Natural killer cell (primary cell): ENCODE data around the gene ACTL7B. TPM values are rescaled to one million over a fixed set of nuclear protein-coding genes. Genes with fewer than 3 reads are reported as not detected.

ENCODE experiments used
- ATAC-seq, 3 donors: fragments of 150-1000 bp in 2 of 3; fragments of 200-7000 bp in 1 of 3; cut with Tn5 transposase; 1 replicate in 1 of 3; 2 replicates in 2 of 3; pipeline ENCODE4 v1.10.0; 2021; ENCODE audit warnings: mild to moderate bottlenecking in 2 of 3, moderate library complexity in 2 of 3
- DNase-seq, 2 donors: peaks; one replicate each; pipeline versions ENCODE4 v3.0.0 to v3.0.0-alpha.2; 2013 to 2021; ENCODE audit warnings: mixed read lengths in 1 of 2
- H3K27ac ChIP-seq: one replicate; pipeline ENCODE4 v1.5.1; 2013; ENCODE audit warnings: mild to moderate bottlenecking, low read length
- H3K27me3 ChIP-seq: one replicate; pipeline ENCODE4 v1.6.1; 2013; ENCODE audit warnings: low read length; ENCODE audit not compliant: control insufficient read depth, insufficient read depth
- H3K36me3 ChIP-seq: one replicate; pipeline ENCODE4 v1.6.1; 2013; ENCODE audit warnings: low read length; ENCODE audit not compliant: control insufficient read depth, insufficient read depth
- H3K4me1 ChIP-seq: one replicate; pipeline ENCODE4 v1.6.1; 2013; ENCODE audit warnings: low read length; ENCODE audit not compliant: control insufficient read depth, insufficient read depth
- H3K4me3 ChIP-seq: one replicate; pipeline ENCODE4 v1.5.1; 2013; ENCODE audit warnings: low read length
- H3K9me3 ChIP-seq: one replicate; pipeline ENCODE4 v1.6.1; 2013; ENCODE audit warnings: low read length; ENCODE audit not compliant: control insufficient read depth, insufficient read depth
- H3K27ac Mint-ChIP-seq, 2 donors: one replicate each; pipeline ENCODE4 v1.8.0; 2022; ENCODE audit warnings: mild to moderate bottlenecking in 2 of 2, mixed read lengths in 2 of 2, moderate library complexity in 1 of 2
- H3K27me3 Mint-ChIP-seq, 2 donors: one replicate each; pipeline ENCODE4 v1.8.0; 2022; ENCODE audit warnings: low read depth in 2 of 2, mixed read lengths in 2 of 2
- H3K36me3 Mint-ChIP-seq: one replicate; pipeline ENCODE4 v1.8.0; 2022; ENCODE audit warnings: mixed read lengths
- H3K4me1 Mint-ChIP-seq, 2 donors: one replicate each; pipeline ENCODE4 v1.8.0; 2022; ENCODE audit warnings: mixed read lengths in 2 of 2
- H3K4me3 Mint-ChIP-seq: one replicate; pipeline ENCODE4 v1.8.0; 2022; ENCODE audit warnings: mild to moderate bottlenecking, moderate library complexity, mixed read lengths
- H3K9me3 Mint-ChIP-seq, 2 donors: one replicate each; pipeline ENCODE4 v1.8.0; 2022; ENCODE audit warnings: mixed read lengths in 2 of 2
- CTCF ChIP-seq: fragments of 200-600 bp; IDR thresholded peaks from one replicate; pipeline ENCODE4 v1.8.0; 2022; ENCODE audit warnings: antibody characterized with exemption
- WGBS: methylation state at CpG from one replicate; pipeline ENCODE4 v1.1.7; 2013; ENCODE audit warnings: missing lambda C conversion rate; ENCODE audit not compliant: insufficient coverage; 5-methylcytosine and 5-hydroxymethylcytosine counted together
- intact Hi-C: fragments of 100-400 bp; cut with micrococcal nuclease; formaldehyde crosslinking; loops from one replicate; pipeline ENCODE4 v1.14.2; 2022
- total RNA-seq, 4 donors: library from RNA; stranded (reverse); fragments of 120-200 nt in 1 of 4; gene quantifications; one replicate each; pipeline versions ENCODE4 v1.2.3 to v1.2.4, GENCODE V29; 2013 to 2022

The ACTL7B gene
- total RNA-seq, 3 donors from 2014 or later (not counting 1 experiment from before 2014, with no cell fraction given): 0.20 TPM; not detected in 2

GRCh38 chr9:108877524-108877923 lies 21.7 kb upstream of the ACTL7B start:
- no peak for ATAC-seq
- H3K4me3 ChIP-seq: no peak overlapping the region
- Mint-ChIP-seq H3K9me3 (no peaks in the 10 kb centered on the region), H3K27me3 (no peaks in the 10 kb centered on the region), H3K27ac (no peak overlapping the region), H3K4me1 (no peaks in the 10 kb centered on the region), H3K36me3 (peaks cover 43% of the 10 kb centered on the region), H3K4me3 (no peak overlapping the region)
- intact Hi-C loops: no loop called here
- TF ChIP-seq CTCF: no peak
- H3K4me1 ChIP-seq: no peaks in the 10 kb centered on the region
- H3K36me3 ChIP-seq: peaks cover 78% of the 10 kb centered on the region
- WGBS: 95% methylated on average over 2 of the region's 2 CpGs
- H3K27ac ChIP-seq: no peak overlapping the region
- no peak for DNase-seq
- H3K9me3 ChIP-seq: no peaks in the 10 kb centered on the region
- H3K27me3 ChIP-seq: no peaks in the 10 kb centered on the region

GRCh38 chr9:108876425-108876824 lies 20.6 kb upstream of the ACTL7B start:
- 100% methylated on average over 5 of the region's 5 CpGs for WGBS

GRCh38 chr9:108874058-108874788 lies 18.4 kb upstream of the ACTL7B start:
- Mint-ChIP-seq H3K36me3 (peaks cover 44% of the 10 kb centered on the region), H3K9me3 (no peaks in the 10 kb centered on the region), H3K4me1 (no peaks in the 10 kb centered on the region), H3K27ac (no peak overlapping the region), H3K27me3 (no peaks in the 10 kb centered on the region), H3K4me3 (no peak overlapping the region)
- no peaks in the 10 kb centered on the region for H3K9me3 ChIP-seq
- peaks cover 72% of the 10 kb centered on the region for H3K36me3 ChIP-seq
- intact Hi-C loops: no loop called here
- no peak overlapping the region for H3K4me3 ChIP-seq
- ATAC-seq: no peak
- no peak for DNase-seq
- H3K27ac ChIP-seq: no peak overlapping the region
- no peaks in the 10 kb centered on the region for H3K27me3 ChIP-seq
- TF ChIP-seq CTCF: no peak
- WGBS: 79% methylated on average over 1 of the region's 4 CpGs
- no peaks in the 10 kb centered on the region for H3K4me1 ChIP-seq

More at GRCh38 chr9:108876425-108876824, 20.6 kb upstream of the ACTL7B start:
- Mint-ChIP-seq H3K4me3 (no peak overlapping the region), H3K36me3 (peaks cover 43% of the 10 kb centered on the region), H3K27ac (no peak overlapping the region), H3K4me1 (no peaks in the 10 kb centered on the region), H3K9me3 (no peaks in the 10 kb centered on the region), H3K27me3 (no peaks in the 10 kb centered on the region)
- H3K4me1 ChIP-seq: no peaks in the 10 kb centered on the region
- intact Hi-C loops: no loop called here
- H3K36me3 ChIP-seq: peaks cover 79% of the 10 kb centered on the region
- no peak overlapping the region for H3K4me3 ChIP-seq
- DNase-seq: no peak
- H3K9me3 ChIP-seq: no peaks in the 10 kb centered on the region
- no peak for TF ChIP-seq CTCF
- no peak for ATAC-seq
- no peak overlapping the region for H3K27ac ChIP-seq
- H3K27me3 ChIP-seq: no peaks in the 10 kb centered on the region
